GM12878 (cell line): ENCODE data around the gene SLC13A2. TPM values are rescaled to one million over a fixed set of nuclear protein-coding genes. Genes with fewer than 3 reads are reported as not detected.

Source experiments
- ATAC-seq: fragments of 200-7000 bp; cut with Tn5 transposase; 3 replicates; pipeline ENCODE4 v1.9.1; 2020; ENCODE audit warnings: mild to moderate bottlenecking, moderate library complexity
- BruUV-seq: library from RNA; stranded (reverse); fragments of 400-500 nt; replicated peaks from 2 replicates; lab custom pipeline; 2021; lab: Mats Ljungman, UMichigan
- CTCF ChIA-PET: fragments of 300-600 bp; sonication (Branson Sonifier 250); formaldehyde crosslinking; extraction: SDS; loops from one replicate; lab custom pipeline; 2021; ENCODE audit warnings: inconsistent platforms; lab: Yijun Ruan, JAX
- POLR2A ChIA-PET: fragments of 350-600 bp; formaldehyde crosslinking; extraction: SDS; loops from one replicate; lab custom pipeline; 2021; ENCODE audit warnings: inconsistent platforms; lab: Charles Lee
- RAD21 ChIA-PET: fragments of 300-600 bp; sonication (Branson Sonifier 250); formaldehyde crosslinking; loops from one replicate; lab custom pipeline; 2023; ENCODE audit warnings: antibody characterized with exemption; ENCODE audit not compliant: unreplicated experiment; lab: Charles Lee
- SMC1A ChIA-PET: fragments of 300-600 bp; sonication (Branson Sonifier 250); formaldehyde crosslinking; loops from one replicate; lab custom pipeline; 2023; ENCODE audit not compliant: unreplicated experiment, uncharacterized antibody; lab: Charles Lee
- DNase-seq: peaks from one replicate; pipeline ENCODE4 v3.0.0-alpha.2; 2011; ENCODE audit warnings: low read depth, low spot score
- FAIRE-seq: peaks from 3 replicates; lab custom pipeline; 2011; peaks lifted over from hg19 to GRCh38; lab: Jason Lieb, UNC
- H2AFZ ChIP-seq: 2 replicates; pipeline ENCODE4 v1.6.0; 2011; ENCODE audit warnings: low read depth, low read length, control low read depth; ENCODE audit not compliant: control insufficient read depth
- H3K27ac ChIP-seq: 2 replicates; pipeline ENCODE4 v1.5.1; 2011; ENCODE audit warnings: control low read depth; ENCODE audit not compliant: control insufficient read depth, insufficient read depth
- H3K27me3 ChIP-seq, 2 experiments: replicated peaks in 1 of 2; 2 replicates each; pipeline versions ENCODE4 v1.6.0 to v1.6.1; 2011; ENCODE audit warnings: low read length in 1 of 2; ENCODE audit not compliant: control insufficient read depth in 2 of 2, insufficient read depth in 2 of 2
- H3K36me3 ChIP-seq, 2 experiments: 2 replicates each; pipeline ENCODE4 v1.5.1; 2011; ENCODE audit warnings: low read length in 1 of 2; ENCODE audit not compliant: control insufficient read depth in 2 of 2, insufficient read depth in 2 of 2
- H3K4me1 ChIP-seq: 2 replicates; pipeline ENCODE4 v1.6.1; 2011; ENCODE audit warnings: mild to moderate bottlenecking, low read length, moderate library complexity, mixed read lengths; ENCODE audit not compliant: control insufficient read depth, insufficient read depth
- H3K4me2 ChIP-seq: 2 replicates; pipeline ENCODE4 v1.6.0; 2011; ENCODE audit warnings: control low read depth; ENCODE audit not compliant: control insufficient read depth, insufficient read depth
- H3K4me3 ChIP-seq: fragments of 200-600 bp; sonication (generic); 2 replicates; pipeline ENCODE4 v1.5.1; 2016
- H3K79me2 ChIP-seq: 2 replicates; pipeline ENCODE4 v1.6.0; 2011; ENCODE audit warnings: low read length; ENCODE audit not compliant: control insufficient read depth, insufficient read depth
- H3K9ac ChIP-seq: 2 replicates; pipeline ENCODE4 v1.8.0; 2011; ENCODE audit warnings: low read length, control low read depth, mixed read lengths; ENCODE audit not compliant: control insufficient read depth, insufficient read depth
- H3K9me3 ChIP-seq: replicated peaks from 3 replicates; pipeline ENCODE4 v1.5.1; 2011; ENCODE audit warnings: mild to moderate bottlenecking, low read length; ENCODE audit not compliant: control insufficient read depth, insufficient read depth
- H4K20me1 ChIP-seq: 2 replicates; pipeline ENCODE4 v1.6.0; 2011; ENCODE audit not compliant: control insufficient read depth, insufficient read depth
- CTCF ChIP-seq, 3 experiments: IDR thresholded peaks in 2 of 3; conservative IDR thresholded peaks in 1 of 3; 2 replicates each; pipeline ENCODE4 v1.5.1; 2011; ENCODE audit warnings: low read depth in 3 of 3, low read length in 3 of 3, mild to moderate bottlenecking in 3 of 3, control low read depth in 2 of 3, moderate library complexity in 2 of 3, inconsistent platforms in 1 of 3, mixed read lengths in 1 of 3; ENCODE audit not compliant: control insufficient read depth in 2 of 3, insufficient read depth in 1 of 3; ENCODE audit errors: extremely low read depth in 1 of 3
- IRF5 ChIP-seq: fragments of 450-650 bp; IDR thresholded peaks from 2 replicates; pipeline ENCODE4 v1.6.1; 2017; ENCODE audit warnings: borderline replicate concordance
- JUNB ChIP-seq: IDR thresholded peaks from 2 replicates; pipeline ENCODE4 v1.6.1; 2016; ENCODE audit warnings: antibody characterized with exemption, mild to moderate bottlenecking
- MYB ChIP-seq: fragments of 150-350 bp; IDR thresholded peaks from 2 replicates; pipeline ENCODE4 v1.6.1; 2014; ENCODE audit warnings: mild to moderate bottlenecking, low read depth, low read length, borderline replicate concordance
- RAD21 ChIP-seq: IDR thresholded peaks from 2 replicates; pipeline ENCODE4 v1.6.1; 2011; ENCODE audit warnings: mild to moderate bottlenecking, low read depth, low read length, moderate library complexity; ENCODE audit not compliant: insufficient read depth
- RCOR1 ChIP-seq: conservative IDR thresholded peaks from 2 replicates; pipeline ENCODE4 v1.6.1; 2012; ENCODE audit warnings: low read depth, low read length, improper control_type of control experiment
- RELB ChIP-seq: fragments of 450-650 bp; IDR thresholded peaks from 2 replicates; pipeline ENCODE4 v1.6.1; 2017; ENCODE audit warnings: low read depth, mild to moderate bottlenecking, moderate library complexity
- ZNF217 ChIP-seq: fragments of 450-650 bp; IDR thresholded peaks from 2 replicates; pipeline ENCODE4 v1.6.1; 2017; ENCODE audit warnings: antibody characterized with exemption, mild to moderate bottlenecking
- WGBS: methylation state at CpG from one replicate; pipeline ENCODE4 v1.1.6; 2016; ENCODE audit warnings: low lambda C conversion rate; ENCODE audit not compliant: insufficient replicate concordance, insufficient coverage; ENCODE audit errors: missing lambda C conversion rate; 5-methylcytosine and 5-hydroxymethylcytosine counted together
- in situ Hi-C: fragments of 300-500 bp; cut with MboI; formaldehyde crosslinking; loops from 9 replicates; pipeline ENCODE4 v1.14.3; 2018; ENCODE audit warnings: mixed read lengths
- intact Hi-C: fragments of 100-400 bp; cut with micrococcal nuclease; formaldehyde crosslinking; loops from one replicate; pipeline ENCODE4 v1.14.2; 2022; ENCODE audit not compliant: unreplicated experiment
- polyA plus RNA-seq, 11 experiments: library from polyadenylated mRNA; depleted of rRNA in 4 of 11; unstranded in 6 of 11; stranded (reverse) in 5 of 11; fragments of >200 nt; fragmentation: Nextera tagmentation in 4 of 11; fragmentation: Illumina TruSeq in 1 of 11; extraction: Ambion mirVana in 4 of 11; extraction: Trizol in 1 of 11; gene quantifications; 1 replicate in 1 of 11; 2 replicates in 10 of 11; pipeline versions ENCODE4 v1.2.1 to v1.2.3, GENCODE V29; 2011 to 2016; ENCODE audit warnings: inconsistent platforms in 2 of 11, missing spikeins in 2 of 11, low read depth in 1 of 11
- total RNA-seq, 4 experiments: library from RNA; depleted of rRNA in 3 of 4; stranded (reverse); fragments of >200 nt in 3 of 4; fragmentation: Illumina TruSeq in 1 of 4; extraction: Trizol in 1 of 4; gene quantifications; 2 replicates each; pipeline versions ENCODE4 v1.2.1 to v1.2.3, GENCODE V29; 2013 to 2021

The SLC13A2 gene
- total and polyA plus RNA-seq, 10 of the 15 experiments (the other 5 are each of a cell fraction or from before 2014, with no cell fraction given), result 0.03 to 0.13 (median 0.05) TPM; not detected in 6

- SMC1A ChIA-PET, result interaction anchor here (0.6 to 1.1 kb wide), 2 partner anchors 10 to 36 kb away, joined by 3 read pairs; no protein-coding TSS in a partner anchor
- no peak for DNase-seq
- 52% methylated on average over 13 of the region's 13 CpGs for WGBS
- intact Hi-C loops, result no loop called here
- H4K20me1 ChIP-seq, result no peaks in the 10 kb centered on the region
- BruUV-seq, result no TSS peak
- in situ Hi-C loops, result no loop called here
- no peaks in the 10 kb centered on the region for H3K36me3 ChIP-seq
- TF ChIP-seq IRF5 (no peak), JUNB (no peak), ZNF217 (no peak)
- TF ChIP-seq, all 136 proteins: peak for 0
- ATAC-seq (no peak), FAIRE-seq (no peak)
- Histone ChIP-seq H3K4me3 (no peak overlapping the region), H3K9ac (no peak overlapping the region), H3K27me3 (no peaks in the 10 kb centered on the region; a peak in 1 of 4 replicates), H3K4me1 (no peaks in the 10 kb centered on the region; the same call in 1 of the 2 replicates), H3K27ac (no peak overlapping the region), H3K79me2 (no peaks in the 10 kb centered on the region), H3K9me3 (no peaks in the 10 kb centered on the region), H2AFZ (no peak overlapping the region), H3K4me2 (no peak overlapping the region)
- RAD21 ChIA-PET, result no interaction called here
- POLR2A ChIA-PET, result no interaction called here
- CTCF ChIA-PET, result interaction anchor here (0.6 kb wide), 1 partner anchor 450 kb away, joined by 5 read pairs; no protein-coding TSS in a partner anchor
Measured at GRCh38 chr17:28425206-28425605, 48.2 kb upstream of the SLC13A2 start.

GRCh38 chr17:28426081-28426519, 47.3 kb upstream of the SLC13A2 start:
- Histone ChIP-seq H3K4me1 (no peaks in the 10 kb centered on the region; the same call in 1 of the 2 replicates), H3K4me2 (no peak overlapping the region), H4K20me1 (no peaks in the 10 kb centered on the region), H3K9ac (no peak overlapping the region), H3K9me3 (no peaks in the 10 kb centered on the region), H2AFZ (no peak overlapping the region), H3K79me2 (no peaks in the 10 kb centered on the region), H3K27ac (no peak overlapping the region), H3K27me3 (no peaks in the 10 kb centered on the region; a peak in 1 of 4 replicates), H3K4me3 (no peak overlapping the region), H3K36me3 (no peaks in the 10 kb centered on the region)
- TF ChIP-seq RCOR1 (no peak), JUNB (no peak), RAD21 (0 out of 2 replicates have a peak, but pooled peaks have one; percentile 6), RELB (no peak), MYB (no peak), CTCF (IDR thresholded peaks at IDR 0.05 in 2 of 3, conservative IDR thresholded peaks at IDR 0.05 in 1 of 3; ENCODE audit: control insufficient read depth in 2 of 3, extremely low read depth in 1 of 3, insufficient read depth in 1 of 3, low read depth in 3 of 3, low read length in 3 of 3) (peak in 2 of 3 experiments; percentile 38 to 41; a peak in 3 of 6 replicates)
- no peak for DNase-seq
- intact Hi-C loops (no loop called here), in situ Hi-C loops (no loop called here)
- BruUV-seq, result no TSS peak
- SMC1A ChIA-PET, result interaction anchor here (0.6 kb wide), 1 partner anchor 9 kb away, joined by 3 read pairs; no protein-coding TSS in a partner anchor
- POLR2A ChIA-PET, result no interaction called here
- RAD21 ChIA-PET, result no interaction called here
- peak; percentile 78 for ATAC-seq
- CTCF ChIA-PET, result interaction anchor here (1.0 kb wide), 1 partner anchor 9 kb away, joined by 3 read pairs; no protein-coding TSS in a partner anchor
- 39% methylated on average over 9 of the region's 9 CpGs for WGBS
- no peak for FAIRE-seq
